GM10266 (cell line): ENCODE measurements around the gene ANKRD13D.

Experiments used
- DNase-seq: peaks from one replicate; pipeline ENCODE4 v3.0.0; 2012; ENCODE audit errors: extremely low spot score
- TF ChIP-seq, protein P1 (sequence below): IDR thresholded peaks from 2 replicates; pipeline ENCODE4 v1.5.1; 2012; ENCODE audit warnings: mild to moderate bottlenecking, low read depth; ENCODE audit not compliant: control insufficient read depth, insufficient read depth; ENCODE audit errors: missing control alignments

Gene ANKRD13D

DNA sequence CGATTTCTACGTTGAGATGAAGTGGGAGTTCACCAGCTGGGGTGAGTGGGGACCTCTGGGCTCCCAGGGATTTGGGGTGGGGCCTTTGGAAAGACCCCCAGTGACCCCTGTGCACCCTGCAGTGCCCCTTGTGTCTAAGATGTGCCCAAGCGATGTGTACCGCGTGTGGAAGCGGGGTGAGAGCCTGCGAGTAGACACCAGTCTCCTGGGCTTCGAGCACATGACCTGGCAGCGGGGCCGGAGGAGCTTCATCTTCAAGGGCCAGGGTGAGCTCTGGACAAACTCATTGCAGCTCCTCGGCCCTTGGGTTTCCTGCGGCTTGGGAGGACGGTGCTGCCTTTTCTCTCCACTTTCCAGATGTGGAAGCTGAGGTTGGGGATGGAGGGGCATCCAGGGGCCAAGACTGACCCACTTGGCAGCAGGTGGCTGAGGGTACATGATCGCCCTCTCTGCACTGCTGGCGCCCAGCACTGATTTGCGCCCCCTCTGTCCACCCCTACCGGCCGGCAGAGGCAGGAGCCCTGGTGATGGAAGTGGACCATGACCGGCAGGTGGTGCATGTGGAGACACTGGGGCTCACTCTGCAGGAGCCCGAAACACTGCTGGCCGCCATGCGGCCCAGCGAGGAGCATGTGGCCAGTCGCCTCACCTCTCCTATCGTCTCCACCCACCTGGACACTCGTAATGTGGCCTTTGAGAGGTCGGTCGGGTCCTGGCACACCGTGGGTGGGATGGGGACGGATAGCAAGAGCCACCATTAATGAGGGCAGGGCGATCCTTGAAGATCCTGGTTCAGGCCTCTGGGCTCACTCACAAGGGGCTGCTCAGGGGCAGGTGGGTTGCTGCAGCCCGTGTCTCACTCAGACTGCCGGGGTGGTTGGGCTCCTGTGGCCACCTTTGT is 2.6 kb downstream of the ANKRD13D start:
- TF ChIP-seq, protein P1, sequence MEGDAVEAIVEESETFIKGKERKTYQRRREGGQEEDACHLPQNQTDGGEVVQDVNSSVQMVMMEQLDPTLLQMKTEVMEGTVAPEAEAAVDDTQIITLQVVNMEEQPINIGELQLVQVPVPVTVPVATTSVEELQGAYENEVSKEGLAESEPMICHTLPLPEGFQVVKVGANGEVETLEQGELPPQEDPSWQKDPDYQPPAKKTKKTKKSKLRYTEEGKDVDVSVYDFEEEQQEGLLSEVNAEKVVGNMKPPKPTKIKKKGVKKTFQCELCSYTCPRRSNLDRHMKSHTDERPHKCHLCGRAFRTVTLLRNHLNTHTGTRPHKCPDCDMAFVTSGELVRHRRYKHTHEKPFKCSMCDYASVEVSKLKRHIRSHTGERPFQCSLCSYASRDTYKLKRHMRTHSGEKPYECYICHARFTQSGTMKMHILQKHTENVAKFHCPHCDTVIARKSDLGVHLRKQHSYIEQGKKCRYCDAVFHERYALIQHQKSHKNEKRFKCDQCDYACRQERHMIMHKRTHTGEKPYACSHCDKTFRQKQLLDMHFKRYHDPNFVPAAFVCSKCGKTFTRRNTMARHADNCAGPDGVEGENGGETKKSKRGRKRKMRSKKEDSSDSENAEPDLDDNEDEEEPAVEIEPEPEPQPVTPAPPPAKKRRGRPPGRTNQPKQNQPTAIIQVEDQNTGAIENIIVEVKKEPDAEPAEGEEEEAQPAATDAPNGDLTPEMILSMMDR, result no peak
- no peak for DNase-seq

DNA sequence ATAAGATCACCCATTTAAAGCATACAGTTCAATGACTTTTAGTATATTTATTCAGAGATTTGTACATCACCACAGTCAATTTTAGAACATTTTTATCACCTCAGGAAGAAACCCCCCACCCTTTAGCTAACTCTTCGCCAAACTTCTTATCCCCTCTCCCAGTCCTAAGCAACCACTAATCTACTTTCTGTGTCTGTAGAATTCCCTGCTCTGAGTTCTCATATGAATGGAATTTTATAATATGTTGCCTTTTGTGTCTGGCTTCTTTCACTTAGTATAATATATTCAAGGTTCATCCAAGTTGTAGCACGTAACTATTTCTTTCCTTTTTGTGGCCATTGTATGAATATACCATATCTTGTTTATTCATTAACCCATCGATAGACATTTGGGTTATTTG is 3.6 kb downstream of the ANKRD13D start:
- DNase-seq, result no peak
- TF ChIP-seq, protein P1, result no peak

DNA sequence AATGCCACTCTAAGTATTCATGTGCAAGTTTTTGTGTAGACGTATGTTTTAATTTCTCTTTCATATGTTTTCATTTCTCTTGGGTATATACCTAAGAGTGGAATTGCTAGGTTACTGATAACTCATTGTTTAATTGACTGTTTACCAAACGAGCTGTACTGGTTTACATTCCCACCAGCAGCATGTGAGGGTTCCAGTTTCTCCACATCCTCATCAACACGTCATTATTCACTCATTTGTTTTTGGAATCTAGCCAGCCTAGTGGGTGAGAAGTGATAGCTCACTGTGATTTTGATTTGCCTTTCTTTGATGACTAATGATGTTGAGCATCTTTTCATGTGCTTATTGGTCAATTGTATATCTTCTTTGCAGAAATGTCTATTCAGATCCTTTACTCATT is 4.0 kb downstream of the ANKRD13D start:
- no peak for DNase-seq
- TF ChIP-seq, protein P1, result no peak

DNA sequence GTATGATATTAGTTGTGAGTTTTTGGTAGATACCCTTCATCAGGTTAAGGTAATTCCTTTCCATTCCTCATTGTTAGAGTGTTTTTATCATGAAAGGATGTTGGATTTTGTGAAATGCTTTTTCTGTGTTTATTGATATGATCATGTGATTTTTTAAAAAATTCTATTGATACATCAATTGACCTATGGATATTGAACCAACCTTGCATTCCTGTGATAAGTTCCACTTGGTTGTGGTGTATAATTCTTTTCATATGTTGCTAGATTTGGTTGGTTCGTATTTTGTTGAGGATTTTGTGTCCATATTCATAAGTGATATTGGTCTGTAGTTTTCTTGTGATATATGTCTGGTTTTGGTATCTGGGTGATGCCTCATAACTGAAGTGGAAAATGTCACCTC is 6.7 kb downstream of the ANKRD13D start:
- no peak for DNase-seq
- TF ChIP-seq, protein P1, result no peak

DNA sequence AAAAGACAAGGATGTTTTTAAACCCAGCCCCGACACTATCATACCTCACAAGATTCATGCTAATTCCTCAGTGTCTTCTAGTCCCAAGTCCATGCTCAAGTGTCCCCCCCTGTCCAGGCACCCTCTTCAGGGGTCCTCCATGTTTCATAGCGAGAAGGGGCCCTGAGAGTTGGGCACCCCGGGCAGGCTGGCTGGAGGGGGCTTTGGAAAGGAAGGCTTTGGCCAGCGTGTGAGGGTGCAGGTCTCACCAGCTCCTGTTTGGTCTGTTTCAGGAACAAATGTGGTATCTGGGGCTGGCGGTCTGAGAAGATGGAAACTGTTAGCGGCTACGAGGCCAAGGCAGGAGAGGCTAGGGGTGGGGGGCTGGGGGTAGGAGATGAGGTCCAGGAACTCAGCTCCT is 9.7 kb downstream of the ANKRD13D start:
- TF ChIP-seq, protein P1, result no peak

DNA sequence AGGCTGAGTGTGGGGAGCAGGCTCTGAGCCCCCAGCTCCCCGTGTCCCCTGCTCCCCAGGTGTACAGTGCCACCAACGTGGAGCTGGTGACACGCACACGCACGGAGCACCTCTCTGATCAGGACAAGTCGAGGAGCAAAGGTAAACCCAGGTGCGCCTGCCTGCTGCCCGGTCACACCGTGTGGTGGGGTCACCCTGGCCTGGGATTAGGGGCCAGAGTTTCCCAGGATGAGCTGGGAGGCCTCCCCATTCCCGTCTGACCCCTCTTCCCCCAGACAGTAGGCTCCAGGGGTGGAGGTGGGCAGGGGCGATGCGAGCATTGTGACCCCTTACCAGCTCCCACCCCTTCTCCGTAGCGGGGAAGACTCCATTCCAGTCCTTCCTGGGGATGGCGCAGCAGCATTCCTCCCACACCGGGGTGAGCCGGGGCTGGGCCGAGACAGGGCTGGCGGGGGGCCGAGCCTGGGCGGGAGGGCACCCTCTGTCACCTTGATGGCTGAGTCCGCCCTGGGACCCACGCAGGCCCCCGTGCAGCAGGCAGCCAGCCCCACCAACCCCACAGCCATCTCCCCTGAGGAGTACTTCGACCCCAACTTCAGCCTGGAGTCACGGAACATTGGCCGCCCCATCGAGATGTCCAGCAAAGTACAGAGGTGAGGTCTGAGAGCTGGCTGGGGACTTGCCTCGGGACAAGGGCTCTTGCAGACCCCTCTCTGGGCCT is 10.5 kb downstream of the ANKRD13D start:
- no peak for DNase-seq
- TF ChIP-seq, protein P1, result no peak

More for the DNA sequence above, 9.7 kb downstream of the ANKRD13D start:
- no peak for DNase-seq
